SK-N-MC (cell line): Measurements from ENCODE around the gene PLEKHA3.

Source experiments
- DNase-seq: peaks from one replicate; pipeline ENCODE4 v3.0.0-alpha.2; 2011; ENCODE audit warnings: low read depth, low spot score
- H3K27ac ChIP-seq: fragments of 200-600 bp; sonication (generic); 2 replicates; pipeline ENCODE4 v1.5.1; 2016; ENCODE audit warnings: mixed run types
- H3K36me3 ChIP-seq: fragments of 200-600 bp; sonication (generic); 2 replicates; pipeline ENCODE4 v1.6.1; 2017; ENCODE audit warnings: antibody characterized with exemption, low read length, mixed read lengths; ENCODE audit not compliant: insufficient read depth
- H3K4me3 ChIP-seq: fragments of 200-600 bp; sonication (generic); 2 replicates; pipeline ENCODE4 v1.5.1; 2016
- H3K9ac ChIP-seq: fragments of 200-600 bp; sonication (generic); 2 replicates; pipeline ENCODE4 v1.8.0; 2017; ENCODE audit warnings: mixed run types, mixed read lengths; ENCODE audit not compliant: insufficient read length
- H3K9me3 ChIP-seq: fragments of 200-600 bp; sonication (generic); 2 replicates; pipeline ENCODE4 v1.6.1; 2017; ENCODE audit warnings: low read depth, mild to moderate bottlenecking, antibody characterized with exemption, low read length, moderate library complexity, mixed read lengths
- EZH2 ChIP-seq: fragments of 200-600 bp; sonication (generic); IDR thresholded peaks from one replicate; pipeline ENCODE4 v1.6.1; 2017; ENCODE audit warnings: antibody characterized with exemption
- FOXP2 ChIP-seq: optimal IDR thresholded peaks from 2 replicates; pipeline ENCODE3; 2011; ENCODE audit warnings: mild to moderate bottlenecking, moderate library complexity; ENCODE audit not compliant: insufficient read depth; ENCODE audit errors: extremely low read length, control extremely low read depth
- POLR2AphosphoS5 ChIP-seq: IDR thresholded peaks from 2 replicates; pipeline ENCODE4 v1.6.1; 2012; ENCODE audit warnings: mild to moderate bottlenecking, low read depth, low read length, borderline replicate concordance

The PLEKHA3 gene

DNA sequence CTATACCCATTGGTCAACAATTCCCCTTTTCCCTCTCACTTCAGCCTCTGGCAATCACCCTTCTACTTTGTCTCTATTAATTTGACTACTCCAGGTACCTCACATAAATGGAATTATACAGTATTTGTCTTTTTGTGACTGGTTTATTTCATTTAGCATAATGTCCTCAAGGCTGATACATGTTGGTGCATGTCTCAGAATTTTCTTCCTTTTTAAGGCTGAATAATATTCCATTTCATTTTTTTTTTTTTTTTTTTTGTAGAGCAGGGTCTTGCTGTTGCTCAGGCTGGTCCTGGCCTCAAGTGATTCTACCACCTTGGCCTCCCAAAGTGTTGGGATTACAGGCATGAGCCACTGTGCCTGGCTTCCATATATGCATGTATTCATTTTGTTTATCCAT lies 3.8 kb upstream of the PLEKHA3 start:
- Histone ChIP-seq H3K27ac (no peak overlapping the region), H3K9me3 (no peaks in the 10 kb centered on the region), H3K4me3 (no peak overlapping the region), H3K9ac (no peak overlapping the region), H3K36me3 (no peaks in the 10 kb centered on the region)
- DNase-seq, result no peak
- TF ChIP-seq FOXP2, result no peak

DNA sequence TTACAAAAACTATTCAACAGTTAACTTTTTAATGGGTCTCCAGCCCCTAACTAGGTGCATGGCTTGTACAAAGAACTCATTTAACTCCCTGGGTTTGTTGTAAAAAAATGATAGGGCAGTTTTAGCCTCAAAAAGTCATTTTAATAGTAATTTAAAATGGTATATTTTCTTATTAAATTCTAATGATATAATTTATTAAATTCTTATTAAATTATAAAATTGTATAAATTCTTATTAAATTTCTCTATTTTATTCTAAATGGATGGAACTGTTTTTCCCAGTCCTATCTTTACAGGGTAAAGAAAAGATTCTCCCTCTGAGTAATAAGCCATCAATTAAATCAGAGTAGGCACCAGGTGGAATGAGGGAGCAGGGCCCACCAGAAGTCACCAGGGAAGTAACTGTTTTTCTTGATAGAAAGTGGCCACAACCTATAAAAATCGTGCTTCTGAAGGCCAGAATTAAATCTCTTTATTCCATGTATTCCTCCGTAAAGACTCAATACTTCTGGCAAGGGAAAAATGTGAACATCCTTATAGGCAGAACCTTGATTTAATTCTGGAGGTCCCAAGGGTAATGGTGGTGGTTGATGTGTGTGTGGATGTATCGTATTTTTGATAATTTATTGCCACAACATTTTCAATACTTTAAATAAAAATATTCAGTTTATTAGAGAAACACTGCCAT lies 2.7 kb upstream of the PLEKHA3 start:
- Histone ChIP-seq H3K36me3 (no peaks in the 10 kb centered on the region), H3K4me3 (peak overlapping the region; percentile 79), H3K9me3 (no peaks in the 10 kb centered on the region), H3K27ac (peak overlapping the region; percentile 76; the same call in 1 of the 2 replicates), H3K9ac (peak overlapping the region; percentile 66)
- no peak for DNase-seq
- TF ChIP-seq FOXP2, result no peak
- no peak for TF ChIP-seq POLR2AphosphoS5
- TF ChIP-seq EZH2, result no peak

DNA sequence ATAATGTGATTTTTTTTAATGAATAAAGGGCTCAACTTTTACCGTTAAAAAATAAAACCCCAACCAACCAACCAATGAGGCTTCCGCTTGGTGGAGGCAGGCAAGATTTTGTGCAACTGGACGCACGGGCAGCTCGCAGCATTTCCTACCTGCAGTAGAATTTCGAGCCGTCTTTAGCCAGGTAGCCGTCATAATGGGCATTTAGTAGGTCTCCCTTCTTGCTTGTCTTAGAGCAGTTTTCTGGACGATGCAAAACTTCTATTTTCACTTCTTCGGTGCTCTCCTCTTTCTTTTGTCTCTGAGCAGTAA lies 2.2 kb upstream of the PLEKHA3 start:
- H3K4me3 ChIP-seq, result peak overlapping the region; percentile 79
- no peak for DNase-seq
- H3K9me3 ChIP-seq, result no peaks in the 10 kb centered on the region
- no peaks in the 10 kb centered on the region for H3K36me3 ChIP-seq
- peak overlapping the region; percentile 66 for H3K9ac ChIP-seq
- peak overlapping the region; percentile 76 for H3K27ac ChIP-seq
- TF ChIP-seq POLR2AphosphoS5 (no peak), EZH2 (no peak), FOXP2 (no peak)

DNA sequence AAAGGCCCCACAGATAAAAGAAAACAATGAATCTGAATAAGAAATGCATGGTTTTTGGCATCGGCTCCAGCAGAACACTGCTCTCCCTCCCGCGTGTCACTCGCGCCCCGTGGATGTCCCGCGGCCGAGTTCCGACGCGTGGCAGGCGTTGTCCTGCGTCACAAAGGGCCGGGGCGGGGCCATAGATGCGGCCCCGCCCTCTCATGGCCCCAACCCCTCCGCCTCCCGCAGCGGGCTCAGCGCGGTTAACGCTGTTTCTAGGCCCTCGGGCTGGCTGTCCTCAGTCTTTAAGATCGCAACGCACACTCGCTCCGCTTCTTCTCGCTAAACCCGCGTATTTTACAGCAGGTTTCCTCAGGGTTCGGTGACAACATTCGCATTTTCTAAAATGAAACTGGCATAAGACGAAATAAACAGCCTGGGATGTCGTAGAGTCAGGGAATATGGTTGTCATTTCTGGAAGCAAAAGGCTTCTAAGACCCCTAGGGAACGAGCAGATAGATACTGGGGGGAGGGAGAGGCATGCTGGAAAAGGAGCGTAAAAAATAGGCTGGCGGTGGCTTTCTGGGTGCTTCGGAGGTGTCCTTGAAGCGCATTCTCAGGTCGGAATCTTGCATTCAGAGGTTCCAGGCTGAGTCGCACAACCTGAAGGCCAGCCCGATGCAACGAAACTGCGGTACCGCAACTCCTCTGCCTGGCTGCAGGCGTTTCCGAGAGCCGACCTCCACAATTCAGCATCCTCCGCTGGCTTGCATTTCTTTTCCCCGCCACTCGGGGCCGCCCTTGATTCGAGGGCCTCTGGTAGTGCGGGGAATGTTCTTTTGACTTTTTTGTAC lies 1.6 kb upstream of the PLEKHA3 start, which contains the start of gene FKBP7:
Gene FKBP7, minus strand, starts transcription at position 162 of the 836 bp plus-strand sequence. Its CDS starts 101 bp downstream, at position 61.
- Histone ChIP-seq H3K9me3 (no peaks in the 10 kb centered on the region), H3K4me3 (peak within 1 kb of the TSS; percentile 79), H3K27ac (peak within 1 kb of the TSS; percentile 76), H3K9ac (peak within 1 kb of the TSS; percentile 66), H3K36me3 (no peaks in the 10 kb centered on the region)
- TF ChIP-seq FOXP2, result no peak
- peak; percentile 91 for TF ChIP-seq POLR2AphosphoS5
- peak; percentile 59 for DNase-seq

DNA sequence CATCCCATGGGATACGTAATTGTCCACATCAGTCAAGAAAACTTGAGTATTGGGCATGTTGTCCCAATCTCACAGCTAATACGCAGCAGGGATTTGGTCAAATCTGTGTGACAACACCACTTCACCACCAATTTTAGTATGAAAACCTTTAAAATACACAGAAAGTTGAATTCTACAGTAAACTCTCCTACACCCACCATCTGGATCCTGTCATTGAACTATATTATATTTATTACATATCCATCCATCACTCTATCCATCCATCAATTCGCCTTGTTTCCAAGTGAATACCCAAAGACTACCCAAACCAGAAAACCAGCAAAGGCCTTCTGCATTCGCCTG lies 1.0 kb upstream of the PLEKHA3 start:
- H3K36me3 ChIP-seq, result no peaks in the 10 kb centered on the region
- TF ChIP-seq EZH2, result no peak
- H3K9me3 ChIP-seq, result no peaks in the 10 kb centered on the region
- no peak overlapping the region for H3K9ac ChIP-seq
- peak overlapping the region; percentile 79 for H3K4me3 ChIP-seq
- H3K27ac ChIP-seq, result peak overlapping the region; percentile 22; the same call in 1 of the 2 replicates
- no peak for DNase-seq

DNA sequence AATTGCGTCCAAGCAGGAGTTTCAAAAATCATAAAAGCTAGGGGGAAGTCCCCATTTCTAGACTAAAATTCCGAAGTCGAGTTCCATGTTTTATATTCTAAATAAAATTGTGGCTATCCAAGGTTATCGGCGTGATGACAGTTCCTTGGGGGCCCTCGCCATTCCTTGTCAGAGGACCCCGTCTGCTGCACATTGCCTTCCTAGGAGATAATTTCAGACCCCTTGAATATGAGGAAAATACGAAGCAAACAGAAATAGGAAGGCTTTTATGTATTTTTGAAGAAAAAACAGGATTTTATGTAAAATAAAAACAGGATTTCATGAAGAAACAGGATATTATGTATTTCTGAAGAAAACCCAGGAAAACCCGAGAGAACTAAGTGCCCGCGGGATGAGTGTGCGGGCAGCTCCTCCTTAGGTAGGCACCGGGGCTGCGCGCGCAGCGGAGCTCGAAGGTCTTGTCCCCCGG lies 465 bp upstream of the PLEKHA3 start:
- H3K36me3 ChIP-seq, result no peaks in the 10 kb centered on the region
- H3K4me3 ChIP-seq, result peak overlapping the region; percentile 79
- no peak for DNase-seq
- TF ChIP-seq POLR2AphosphoS5 (no peak), EZH2 (no peak)
- H3K9ac ChIP-seq, result peak overlapping the region; percentile 75
- 0 out of 2 replicates have a peak overlapping the region, but pooled peaks have one; percentile 7 for H3K27ac ChIP-seq
- H3K9me3 ChIP-seq, result no peaks in the 10 kb centered on the region

DNA sequence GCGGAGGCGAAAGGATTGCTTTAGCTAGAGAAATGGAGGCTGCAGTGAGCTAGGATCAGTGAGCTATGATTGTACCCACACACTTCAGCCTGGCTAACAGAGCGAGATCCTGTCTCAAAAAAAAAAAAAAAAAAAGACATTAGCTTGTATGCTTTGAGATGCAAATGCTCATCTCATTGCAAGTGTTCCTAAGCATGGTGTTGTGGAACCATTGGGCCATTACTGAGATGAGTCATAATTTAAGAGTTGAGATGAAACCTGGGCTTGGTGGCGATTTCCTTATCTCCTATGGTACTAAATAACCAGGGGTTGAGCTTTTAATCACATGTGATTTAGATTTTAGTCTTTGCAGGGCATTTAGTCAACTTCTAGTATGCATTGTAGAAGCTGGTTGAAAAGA lies 2.2 kb downstream of the PLEKHA3 start:
- no peak overlapping the region for H3K4me3 ChIP-seq
- H3K9ac ChIP-seq, result no peak overlapping the region
- no peak for DNase-seq
- H3K36me3 ChIP-seq, result peaks cover 8% of the 10 kb centered on the region; the same call in 1 of the 2 replicates
- no peaks in the 10 kb centered on the region for H3K9me3 ChIP-seq
- H3K27ac ChIP-seq, result no peak overlapping the region
- no peak for TF ChIP-seq FOXP2
- TF ChIP-seq POLR2AphosphoS5, result no peak
- no peak for TF ChIP-seq EZH2

- H3K9ac ChIP-seq, result no peak overlapping the region
- no peaks in the 10 kb centered on the region for H3K9me3 ChIP-seq
- no peak overlapping the region for H3K27ac ChIP-seq
- no peak for DNase-seq
- H3K4me3 ChIP-seq, result no peak overlapping the region
- peaks cover 8% of the 10 kb centered on the region; the same call in 1 of the 2 replicates for H3K36me3 ChIP-seq
- TF ChIP-seq EZH2, result no peak
- no peak for TF ChIP-seq FOXP2
- no peak for TF ChIP-seq POLR2AphosphoS5
Measured at GRCh38 chr2:178484245-178485041, 4.2 kb downstream of the PLEKHA3 start.
